Mesothelial cell of epicardium (in vitro differentiated cells): ENCODE data around the gene TYROBP. TPM values are rescaled to one million over a fixed set of nuclear protein-coding genes. Genes with fewer than 3 reads are reported as not detected.

Source experiments
- DNase-seq, 2 experiments: peaks; one replicate each; pipeline ENCODE4 v3.0.0; 2021; ENCODE audit warnings: low spot score in 2 of 2; ENCODE audit not compliant: unreplicated experiment in 2 of 2
- H3K27ac Mint-ChIP-seq: 2 replicates; pipeline ENCODE4 v1.8.0; 2021; ENCODE audit warnings: mixed read lengths
- H3K27me3 Mint-ChIP-seq: 2 replicates; pipeline ENCODE4 v1.8.0; 2021; ENCODE audit warnings: low read depth, mixed read lengths
- H3K36me3 Mint-ChIP-seq: 2 replicates; pipeline ENCODE4 v1.8.0; 2021; ENCODE audit warnings: mixed read lengths
- H3K4me1 Mint-ChIP-seq: 2 replicates; pipeline ENCODE4 v1.8.0; 2021; ENCODE audit warnings: mixed read lengths
- H3K4me3 Mint-ChIP-seq: 2 replicates; pipeline ENCODE4 v1.8.0; 2021; ENCODE audit warnings: mild to moderate bottlenecking, moderate library complexity, mixed read lengths
- H3K9me3 Mint-ChIP-seq: 2 replicates; pipeline ENCODE4 v1.8.0; 2021; ENCODE audit warnings: mixed read lengths
- CTCF ChIP-seq: fragments of 200-600 bp; sonication (generic); IDR thresholded peaks from one replicate; pipeline ENCODE4 v1.5.0; 2021; ENCODE audit warnings: antibody characterized with exemption; ENCODE audit not compliant: unreplicated experiment
- total RNA-seq: library from RNA; stranded (reverse); gene quantifications from 3 replicates; pipeline ENCODE4 v1.2.1, GENCODE V29; 2021

Gene TYROBP
- total RNA-seq, 1 donor from 2014 or later = not detected

GRCh38 chr19:35939307-35940077, 31.4 kb upstream of the TYROBP start:
- TF ChIP-seq CTCF = no peak
- H3K27me3 Mint-ChIP-seq = no peaks in the 10 kb centered on the region
- no peak for DNase-seq
- H3K36me3 Mint-ChIP-seq = peaks cover 22% of the 10 kb centered on the region
- H3K9me3 Mint-ChIP-seq = no peaks in the 10 kb centered on the region
- H3K27ac Mint-ChIP-seq = no peak overlapping the region
- peaks cover 28% of the 10 kb centered on the region for H3K4me1 Mint-ChIP-seq
- H3K4me3 Mint-ChIP-seq = no peak overlapping the region

- peaks cover 16% of the 10 kb centered on the region for H3K36me3 Mint-ChIP-seq
- H3K4me3 Mint-ChIP-seq = peak overlapping the region; percentile 68
- H3K27ac Mint-ChIP-seq = no peak overlapping the region
- H3K4me1 Mint-ChIP-seq = peaks cover 28% of the 10 kb centered on the region
- no peaks in the 10 kb centered on the region for H3K9me3 Mint-ChIP-seq
- H3K27me3 Mint-ChIP-seq = no peaks in the 10 kb centered on the region
- DNase-seq = no peak
- TF ChIP-seq CTCF = no peak
Measured at GRCh38 chr19:35938282-35939224, 30.5 kb upstream of the TYROBP start.

GRCh38 chr19:35937345-35938281, 29.5 kb upstream of the TYROBP start:
- no peaks in the 10 kb centered on the region for H3K9me3 Mint-ChIP-seq
- H3K36me3 Mint-ChIP-seq = peaks cover 9% of the 10 kb centered on the region
- DNase-seq = no peak
- peak overlapping the region; percentile 68 for H3K4me3 Mint-ChIP-seq
- H3K27ac Mint-ChIP-seq = peak overlapping the region; percentile 54
- peaks cover 28% of the 10 kb centered on the region for H3K4me1 Mint-ChIP-seq
- H3K27me3 Mint-ChIP-seq = no peaks in the 10 kb centered on the region
- no peak for TF ChIP-seq CTCF

GRCh38 chr19:35936738-35937268, 28.7 kb upstream of the TYROBP start:
- Mint-ChIP-seq H3K4me3 (peak overlapping the region; percentile 68), H3K4me1 (peaks cover 28% of the 10 kb centered on the region), H3K27me3 (no peaks in the 10 kb centered on the region), H3K36me3 (peaks cover 6% of the 10 kb centered on the region), H3K9me3 (no peaks in the 10 kb centered on the region), H3K27ac (peak overlapping the region; percentile 40)
- DNase-seq = no peak
- TF ChIP-seq CTCF = no peak
